DOHH2 (cell line): Measurements from ENCODE around the gene SRF.

Source experiments
- H3F3A ChIP-seq: fragments of 200-600 bp; sonication (generic), shearing (Covaris generic); 2 replicates; pipeline ENCODE4 v1.6.0; 2016; ENCODE audit warnings: antibody characterized with exemption, mild to moderate bottlenecking; ENCODE audit not compliant: control insufficient read depth, insufficient read depth
- H3K27ac ChIP-seq: fragments of 200-600 bp; sonication (generic); 2 replicates; pipeline ENCODE4 v1.5.1; 2014; ENCODE audit warnings: low read depth, mild to moderate bottlenecking, low read length, moderate library complexity
- H3K27me3 ChIP-seq: fragments of 200-600 bp; sonication (generic); 2 replicates; pipeline ENCODE4 v1.6.1; 2014; ENCODE audit warnings: mild to moderate bottlenecking, low read length, mixed read lengths; ENCODE audit not compliant: control insufficient read depth
- H3K36me3 ChIP-seq: fragments of 200-600 bp; sonication (generic); 2 replicates; pipeline ENCODE4 v1.6.1; 2014; ENCODE audit warnings: mild to moderate bottlenecking, low read length, moderate library complexity, mixed read lengths; ENCODE audit not compliant: control insufficient read depth
- H3K4me1 ChIP-seq: fragments of 200-600 bp; sonication (generic); 2 replicates; pipeline ENCODE4 v1.6.1; 2014; ENCODE audit warnings: mild to moderate bottlenecking, low read length, mixed read lengths; ENCODE audit not compliant: control insufficient read depth
- H3K4me2 ChIP-seq: fragments of 200-600 bp; sonication (generic); 2 replicates; pipeline ENCODE4 v1.6.0; 2014; ENCODE audit warnings: mild to moderate bottlenecking, low read length, moderate library complexity
- H3K4me3 ChIP-seq: fragments of 200-600 bp; sonication (generic); 2 replicates; pipeline ENCODE4 v1.5.1; 2014; ENCODE audit warnings: mild to moderate bottlenecking, low read length, mixed read lengths
- H3K79me2 ChIP-seq: fragments of 200-600 bp; sonication (generic); 2 replicates; pipeline ENCODE4 v1.6.1; 2014; ENCODE audit warnings: mild to moderate bottlenecking, low read length, mixed read lengths; ENCODE audit not compliant: control insufficient read depth
- H3K9me2 ChIP-seq: fragments of 200-600 bp; sonication (generic); replicated peaks from 2 replicates; pipeline ENCODE4 v1.6.1; 2014; ENCODE audit warnings: mild to moderate bottlenecking, low read length, mixed read lengths; ENCODE audit not compliant: control insufficient read depth
- H3K9me3 ChIP-seq: fragments of 200-600 bp; sonication (generic); 2 replicates; pipeline ENCODE4 v1.6.1; 2014; ENCODE audit warnings: antibody characterized with exemption, low read length, mixed read lengths; ENCODE audit not compliant: control insufficient read depth, insufficient read depth
- H4K20me1 ChIP-seq: fragments of 200-600 bp; sonication (generic); 2 replicates; pipeline ENCODE4 v1.6.0; 2014; ENCODE audit warnings: low read depth, mild to moderate bottlenecking, antibody characterized with exemption, low read length, moderate library complexity; ENCODE audit not compliant: control insufficient read depth, insufficient read depth
- EZH2phosphoT487 ChIP-seq: fragments of 200-600 bp; sonication (generic); IDR thresholded peaks from 2 replicates; pipeline ENCODE4 v1.6.1; 2017; ENCODE audit warnings: borderline replicate concordance, mild to moderate bottlenecking, antibody characterized with exemption, low read length, moderate library complexity, mixed read lengths
- TF ChIP-seq, protein P1 (sequence below): fragments of 200-600 bp; sonication (generic); IDR thresholded peaks from one replicate; pipeline ENCODE4 v1.5.1; 2014; ENCODE audit warnings: antibody characterized with exemption, mild to moderate bottlenecking, low read depth, low read length; ENCODE audit not compliant: poor library complexity, severe bottlenecking

Gene SRF

GRCh38 chr6:43181621-43181941 lies 10.5 kb downstream of the SRF start:
- no peaks in the 10 kb centered on the region for H4K20me1 ChIP-seq
- H3K27ac ChIP-seq, result peak overlapping the region; percentile 30
- H3K9me3 ChIP-seq, result no peaks in the 10 kb centered on the region
- TF ChIP-seq, protein P1, sequence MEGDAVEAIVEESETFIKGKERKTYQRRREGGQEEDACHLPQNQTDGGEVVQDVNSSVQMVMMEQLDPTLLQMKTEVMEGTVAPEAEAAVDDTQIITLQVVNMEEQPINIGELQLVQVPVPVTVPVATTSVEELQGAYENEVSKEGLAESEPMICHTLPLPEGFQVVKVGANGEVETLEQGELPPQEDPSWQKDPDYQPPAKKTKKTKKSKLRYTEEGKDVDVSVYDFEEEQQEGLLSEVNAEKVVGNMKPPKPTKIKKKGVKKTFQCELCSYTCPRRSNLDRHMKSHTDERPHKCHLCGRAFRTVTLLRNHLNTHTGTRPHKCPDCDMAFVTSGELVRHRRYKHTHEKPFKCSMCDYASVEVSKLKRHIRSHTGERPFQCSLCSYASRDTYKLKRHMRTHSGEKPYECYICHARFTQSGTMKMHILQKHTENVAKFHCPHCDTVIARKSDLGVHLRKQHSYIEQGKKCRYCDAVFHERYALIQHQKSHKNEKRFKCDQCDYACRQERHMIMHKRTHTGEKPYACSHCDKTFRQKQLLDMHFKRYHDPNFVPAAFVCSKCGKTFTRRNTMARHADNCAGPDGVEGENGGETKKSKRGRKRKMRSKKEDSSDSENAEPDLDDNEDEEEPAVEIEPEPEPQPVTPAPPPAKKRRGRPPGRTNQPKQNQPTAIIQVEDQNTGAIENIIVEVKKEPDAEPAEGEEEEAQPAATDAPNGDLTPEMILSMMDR, result no peak
- no peak for TF ChIP-seq EZH2phosphoT487
- peaks cover 21% of the 10 kb centered on the region for H3K4me1 ChIP-seq
- no peaks in the 10 kb centered on the region for H3K27me3 ChIP-seq
- H3K4me2 ChIP-seq, result peak overlapping the region; percentile 91
- peaks cover 56% of the 10 kb centered on the region for H3K36me3 ChIP-seq
- H3K4me3 ChIP-seq, result peak overlapping the region; percentile 75
- H3K79me2 ChIP-seq, result peaks cover 23% of the 10 kb centered on the region
- peaks cover 15% of the 10 kb centered on the region for H3F3A ChIP-seq
- H3K9me2 ChIP-seq, result no peaks in the 10 kb centered on the region

GRCh38 chr6:43181942-43182860 lies 11.1 kb downstream of the SRF start, which contains the start of gene CUL9:
Gene CUL9, plus strand, starts transcription at chr6:43182196. Its CDS starts 2,115 bp downstream, at chr6:43184311.
- Histone ChIP-seq H3F3A (peaks cover 15% of the 10 kb centered on the region), H3K79me2 (peaks cover 20% of the 10 kb centered on the region), H3K4me3 (peak within 1 kb of the TSS; percentile 75), H4K20me1 (no peaks in the 10 kb centered on the region), H3K27me3 (no peaks in the 10 kb centered on the region), H3K4me2 (peak within 1 kb of the TSS; percentile 91), H3K9me2 (no peaks in the 10 kb centered on the region), H3K36me3 (peaks cover 56% of the 10 kb centered on the region), H3K9me3 (no peaks in the 10 kb centered on the region), H3K4me1 (peaks cover 21% of the 10 kb centered on the region), H3K27ac (peak within 1 kb of the TSS; percentile 32)
- TF ChIP-seq, protein P1, result no peak
- TF ChIP-seq EZH2phosphoT487, result no peak

- Histone ChIP-seq H3K36me3 (peaks cover 60% of the 10 kb centered on the region), H3K4me3 (peak overlapping the region; percentile 75)
Observed at GRCh38 chr6:43183441-43183840, 12.4 kb downstream of the SRF start.

More at GRCh38 chr6:43183441-43183840, 12.4 kb downstream of the SRF start:
- H4K20me1 ChIP-seq, result no peaks in the 10 kb centered on the region
- peaks cover 15% of the 10 kb centered on the region for H3F3A ChIP-seq
- H3K4me2 ChIP-seq, result peak overlapping the region; percentile 91
- TF ChIP-seq EZH2phosphoT487, result no peak
- TF ChIP-seq, protein P1, result no peak
- peaks cover 21% of the 10 kb centered on the region for H3K4me1 ChIP-seq
- H3K79me2 ChIP-seq, result peaks cover 20% of the 10 kb centered on the region
- no peak overlapping the region for H3K27ac ChIP-seq
- H3K9me2 ChIP-seq, result no peaks in the 10 kb centered on the region
- H3K9me3 ChIP-seq, result no peaks in the 10 kb centered on the region
- H3K27me3 ChIP-seq, result no peaks in the 10 kb centered on the region
